Right lobe of liver (tissue), 4 donors: Measurements from ENCODE around the gene PGP.

ENCODE experiments used
- CTCF ChIP-seq, 4 donors: fragments of 200-600 bp in 3 of 4; fragments of 450-650 bp in 1 of 4; IDR thresholded peaks; one replicate each; pipeline versions ENCODE4 v1.5.1 to v1.8.0; 2016 to 2022; ENCODE audit warnings: antibody characterized with exemption in 4 of 4, mild to moderate bottlenecking in 2 of 4
- POLR2A ChIP-seq: fragments of 450-650 bp; IDR thresholded peaks from one replicate; pipeline ENCODE4 v1.6.1; 2017; ENCODE audit warnings: antibody characterized with exemption, mild to moderate bottlenecking
- donor health status: DM: no; HTN: no; CAD: no.
- donor health status: DM: no; HTN: no; CAD: no.
- donor health status: DM: no; HTN: yes; CAD: no.

GRCh38 chr16:2171601-2172178 is 43.0 kb downstream of the PGP start:
- TF ChIP-seq CTCF (IDR thresholded peaks at IDR 0.05) = no peak
- no peak for TF ChIP-seq POLR2A
